Coronary artery (tissue), 2 donors: ENCODE data around the gene JMJD7.

Source experiments
- DNase-seq: peaks from one replicate; pipeline ENCODE4 v3.0.0-alpha.2; 2017; ENCODE audit warnings: low spot score
- H3K27ac ChIP-seq, 2 donors: fragments of 200-600 bp; sonication (generic); one replicate each; pipeline ENCODE4 v1.5.1; 2016 to 2019
- H3K4me3 ChIP-seq: fragments of 200-600 bp; sonication (generic); 2 replicates; pipeline ENCODE4 v1.5.1; 2016; ENCODE audit warnings: mild to moderate bottlenecking, moderate library complexity
- TF ChIP-seq, protein P1 (sequence below): fragments of 200-600 bp; sonication (generic); IDR thresholded peaks from one replicate; pipeline ENCODE4 v1.5.1; 2019; ENCODE audit warnings: antibody characterized with exemption

JMJD7 gene

GRCh38 chr15:41814534-41814933, 13.4 kb upstream of the JMJD7 start:
- H3K27ac ChIP-seq = no peak overlapping the region
- no peak overlapping the region for H3K4me3 ChIP-seq
- TF ChIP-seq, protein P1, sequence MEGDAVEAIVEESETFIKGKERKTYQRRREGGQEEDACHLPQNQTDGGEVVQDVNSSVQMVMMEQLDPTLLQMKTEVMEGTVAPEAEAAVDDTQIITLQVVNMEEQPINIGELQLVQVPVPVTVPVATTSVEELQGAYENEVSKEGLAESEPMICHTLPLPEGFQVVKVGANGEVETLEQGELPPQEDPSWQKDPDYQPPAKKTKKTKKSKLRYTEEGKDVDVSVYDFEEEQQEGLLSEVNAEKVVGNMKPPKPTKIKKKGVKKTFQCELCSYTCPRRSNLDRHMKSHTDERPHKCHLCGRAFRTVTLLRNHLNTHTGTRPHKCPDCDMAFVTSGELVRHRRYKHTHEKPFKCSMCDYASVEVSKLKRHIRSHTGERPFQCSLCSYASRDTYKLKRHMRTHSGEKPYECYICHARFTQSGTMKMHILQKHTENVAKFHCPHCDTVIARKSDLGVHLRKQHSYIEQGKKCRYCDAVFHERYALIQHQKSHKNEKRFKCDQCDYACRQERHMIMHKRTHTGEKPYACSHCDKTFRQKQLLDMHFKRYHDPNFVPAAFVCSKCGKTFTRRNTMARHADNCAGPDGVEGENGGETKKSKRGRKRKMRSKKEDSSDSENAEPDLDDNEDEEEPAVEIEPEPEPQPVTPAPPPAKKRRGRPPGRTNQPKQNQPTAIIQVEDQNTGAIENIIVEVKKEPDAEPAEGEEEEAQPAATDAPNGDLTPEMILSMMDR = no peak
- DNase-seq = no peak

DNA sequence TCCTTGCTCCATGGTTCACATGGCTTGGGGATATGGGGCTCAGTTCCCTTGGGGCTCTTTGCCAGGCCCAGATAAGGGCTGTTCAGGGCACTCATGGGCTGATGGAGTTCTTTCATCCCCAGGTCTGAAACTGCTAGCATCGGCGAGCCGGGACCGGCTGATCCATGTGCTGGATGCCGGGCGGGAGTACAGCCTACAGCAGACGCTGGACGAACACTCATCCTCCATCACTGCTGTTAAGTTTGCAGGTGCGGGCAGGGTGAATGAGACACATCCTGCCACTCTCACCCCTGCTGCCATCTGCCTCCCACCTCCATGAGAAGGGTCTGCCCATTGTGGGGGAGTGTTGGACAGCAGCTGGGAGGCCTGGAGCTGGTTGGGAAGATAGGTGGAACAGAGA, 11.1 kb upstream of the JMJD7 start:
- TF ChIP-seq, protein P1 = no peak
- DNase-seq = no peak
- Histone ChIP-seq H3K4me3 (no peak overlapping the region), H3K27ac (no peak overlapping the region)

DNA sequence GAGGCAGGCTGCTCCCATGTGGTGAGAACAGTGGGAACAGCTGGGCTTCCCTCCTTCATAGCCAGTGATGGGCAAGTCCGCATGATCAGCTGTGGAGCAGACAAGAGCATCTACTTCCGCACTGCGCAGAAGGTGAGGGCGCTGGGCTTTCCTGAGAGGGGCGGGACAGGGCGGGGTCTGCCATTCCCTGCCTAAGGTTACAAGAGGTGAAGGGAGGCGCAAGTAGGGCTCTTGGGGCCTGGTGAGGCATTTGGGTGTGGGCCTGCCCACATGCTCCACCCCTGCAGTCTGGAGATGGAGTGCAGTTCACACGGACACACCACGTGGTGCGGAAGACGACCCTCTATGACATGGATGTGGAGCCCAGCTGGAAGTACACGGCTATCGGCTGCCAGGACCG, 10.6 kb upstream of the JMJD7 start:
- Histone ChIP-seq H3K27ac (no peak overlapping the region), H3K4me3 (no peak overlapping the region)
- DNase-seq = no peak
- TF ChIP-seq, protein P1 = no peak

DNA sequence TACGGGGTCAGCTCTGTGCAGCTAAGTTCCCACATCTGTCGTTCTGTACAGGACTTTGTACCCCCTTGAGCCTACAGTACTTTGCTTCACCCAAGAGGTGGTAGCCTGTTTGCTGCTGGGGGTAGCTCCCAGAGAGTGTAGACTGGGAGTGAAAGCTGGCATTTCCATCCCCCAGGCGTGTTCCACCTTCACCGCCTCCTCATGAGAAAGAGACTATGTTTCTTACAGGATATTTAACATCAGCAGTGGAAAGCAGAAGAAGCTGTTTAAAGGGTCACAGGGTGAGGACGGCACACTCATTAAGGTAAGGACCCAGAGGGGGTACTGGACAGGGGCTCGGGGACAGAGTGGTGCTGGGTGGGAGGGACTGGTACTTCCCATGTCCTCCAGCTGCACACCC, 10.1 kb upstream of the JMJD7 start:
- TF ChIP-seq, protein P1 = no peak
- Histone ChIP-seq H3K27ac (no peak overlapping the region), H3K4me3 (no peak overlapping the region)
- DNase-seq = no peak

GRCh38 chr15:41819455-41820050, 8.3 kb upstream of the JMJD7 start:
- no peak overlapping the region for H3K4me3 ChIP-seq
- H3K27ac ChIP-seq = no peak overlapping the region
- DNase-seq = no peak
- TF ChIP-seq, protein P1 = no peak

DNA sequence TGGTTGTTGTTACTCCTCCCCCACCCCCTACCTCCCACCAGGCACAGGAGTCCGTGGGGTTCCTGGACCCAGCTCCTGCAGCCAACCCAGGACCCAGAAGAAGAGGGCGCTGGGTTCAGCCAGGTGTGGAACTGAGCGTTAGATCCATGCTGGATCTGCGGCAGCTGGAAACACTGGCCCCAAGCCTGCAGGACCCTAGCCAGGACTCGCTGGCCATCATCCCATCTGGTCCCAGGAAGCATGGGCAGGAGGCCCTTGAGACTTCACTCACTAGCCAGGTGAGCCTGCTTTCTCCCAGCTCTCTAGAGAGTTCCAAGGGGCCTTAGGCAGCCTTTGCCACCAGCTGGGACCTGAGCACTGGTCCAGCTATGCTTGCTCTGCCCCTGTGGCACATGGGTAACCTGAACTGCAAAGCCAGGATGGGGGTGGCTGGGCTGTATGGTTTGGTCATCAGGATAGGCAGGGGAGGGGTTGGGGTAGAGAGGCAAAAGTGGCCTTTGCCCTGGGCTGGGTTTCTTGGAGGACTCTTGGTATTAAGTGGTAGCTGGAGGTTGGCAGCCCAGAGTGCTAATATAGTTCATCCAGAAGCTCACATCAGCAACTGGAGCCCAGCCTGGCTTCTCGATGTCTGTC, 7.0 kb upstream of the JMJD7 start:
- Histone ChIP-seq H3K27ac (no peak overlapping the region), H3K4me3 (no peak overlapping the region)
- TF ChIP-seq, protein P1 = no peak
- DNase-seq = no peak

DNA sequence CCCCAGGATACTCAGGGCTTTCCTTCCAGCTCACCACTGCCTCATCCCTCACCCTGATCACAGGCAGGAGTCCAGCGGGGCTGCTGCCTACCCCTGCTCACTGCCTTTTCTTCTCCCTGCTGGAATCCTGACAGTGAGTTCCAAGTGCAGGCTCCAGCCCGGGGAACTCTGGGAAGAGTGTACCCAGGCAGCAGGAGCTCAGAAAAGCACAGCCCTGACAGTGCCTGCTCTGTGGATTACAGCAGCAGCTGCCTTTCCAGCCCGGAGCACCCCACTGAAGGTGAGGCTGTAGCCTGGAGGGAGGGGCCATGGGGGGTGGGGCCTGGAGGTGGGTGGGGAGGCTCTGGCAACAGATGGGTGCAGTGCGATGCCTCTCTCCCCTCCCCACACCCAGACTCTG, 6.1 kb upstream of the JMJD7 start:
- TF ChIP-seq, protein P1 = no peak
- Histone ChIP-seq H3K4me3 (no peak overlapping the region), H3K27ac (no peak overlapping the region)
- no peak for DNase-seq
